Activated CD8-positive, alpha-beta memory T cell treated with anti-CD3 and anti-CD28 coated beads for 36 hours (primary cell): Measurements from ENCODE around the gene TSR1. TPM values are rescaled to one million over a fixed set of nuclear protein-coding genes. Genes with fewer than 3 reads are reported as not detected.

Experiments used
- CTCF ChIA-PET: fragments of 350-600 bp; sonication (Branson Sonifier 250); formaldehyde crosslinking; loops from one replicate; lab custom pipeline; 2021; ENCODE audit warnings: antibody characterized with exemption; lab: Charles Lee
- POLR2A ChIA-PET: fragments of 350-600 bp; sonication (Branson Sonifier 250); formaldehyde crosslinking; loops from one replicate; lab custom pipeline; 2021; ENCODE audit warnings: antibody characterized with exemption; lab: Charles Lee
- total RNA-seq, 2 experiments: library from RNA; stranded (reverse); gene quantifications; one replicate each; pipeline ENCODE4 v1.2.3, GENCODE V29; 2021

The TSR1 gene
- total RNA-seq, 2 experiments from 2014 or later, result 108 to 109 TPM

DNA sequence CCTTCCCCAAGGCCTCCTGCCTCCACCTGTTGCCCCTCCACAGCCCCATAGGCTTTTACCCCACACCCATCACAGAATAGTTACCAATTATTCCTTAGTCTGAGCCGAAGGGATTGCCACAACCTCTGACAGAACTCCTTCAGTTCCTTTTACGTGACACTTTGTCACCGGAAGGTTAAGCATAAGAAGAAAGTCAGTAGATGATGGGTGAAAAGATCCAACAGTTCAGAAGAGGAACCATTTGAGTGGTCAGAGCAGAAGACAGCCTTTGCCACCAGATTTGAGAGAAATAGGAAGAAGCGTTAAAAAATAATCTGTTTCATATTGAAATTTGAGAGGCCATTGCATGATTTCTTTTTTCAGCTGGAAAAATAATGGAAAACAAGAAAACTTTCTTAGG lies 31.3 kb downstream of the TSR1 start:
- ChIA-PET CTCF (no interaction called here), POLR2A (interaction anchor here (1.5 kb wide), 1 partner anchor 31 kb away, joined by 9 read pairs; the partner anchor contains the start of gene TSR1)

DNA sequence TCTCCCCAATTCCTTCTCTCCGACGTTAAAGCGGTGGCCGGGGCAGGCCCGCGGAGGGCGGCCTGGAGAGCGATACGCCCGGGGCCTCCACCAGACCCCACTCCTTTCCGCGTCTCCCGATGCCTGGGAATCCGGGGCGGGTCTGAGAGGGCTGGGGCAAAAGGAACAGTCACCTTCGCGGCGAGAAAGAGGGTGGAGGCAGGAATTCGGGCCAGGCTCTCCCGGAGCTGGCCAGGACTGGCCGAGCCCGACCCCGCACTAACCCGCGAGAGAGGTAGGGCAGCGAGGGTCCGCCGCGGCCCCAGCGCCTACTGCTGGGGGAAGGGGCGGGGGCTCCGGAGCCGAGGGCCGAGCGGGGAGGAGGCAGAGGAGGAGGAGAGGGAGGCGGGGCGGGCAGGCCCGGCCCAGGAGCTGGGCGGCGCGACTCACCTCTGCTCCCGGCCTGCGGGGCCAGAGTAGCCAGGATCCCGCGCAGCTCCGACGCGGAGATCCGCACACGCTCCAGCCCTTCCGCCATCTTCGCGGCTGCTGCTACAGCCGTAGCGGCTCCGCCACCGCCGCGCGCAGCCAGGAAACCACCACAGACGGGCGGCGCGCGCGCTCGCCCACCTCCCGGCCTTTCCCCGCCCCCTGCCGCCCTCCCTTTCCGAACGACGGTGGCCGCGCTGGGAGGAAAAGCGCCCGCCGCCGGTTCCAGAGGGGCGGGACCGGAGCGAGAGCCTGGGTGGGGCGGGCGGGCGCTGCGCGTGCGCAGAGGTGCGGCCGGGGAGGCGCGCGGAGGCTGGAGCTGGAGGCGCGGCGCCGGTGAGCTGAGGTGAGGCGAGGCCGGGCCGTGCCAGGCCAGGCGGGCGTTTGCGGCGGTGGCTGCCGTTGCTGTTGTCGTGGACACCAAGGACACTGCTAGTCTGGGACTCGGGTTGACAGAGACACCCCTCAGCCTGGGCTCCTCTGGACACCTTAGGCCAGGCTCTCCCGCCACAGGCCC lies 32.8 kb downstream of the TSR1 start, which contains the start of the genes SMG6 and SRR:
Gene SMG6, minus strand, starts transcription at position 582 of the 985 bp plus-strand sequence. Its CDS starts 65 bp downstream, at position 517.
Gene SRR, plus strand, starts transcription at position 747 of the 985 bp plus-strand sequence. CDS start 11,611 bp downstream, outside the sequence.
- POLR2A ChIA-PET, result interaction anchor here (0.6 to 1.6 kb wide), 5 partner anchors 31 to 219 kb away, joined by 4 to 9 read pairs (median 4); partner anchors contain the start of gene TSR1
- CTCF ChIA-PET, result interaction anchor here (0.6 to 1.4 kb wide), 3 partner anchors 15 to 50 kb away, joined by 3 to 4 read pairs (median 3); partner anchors contain the start of gene TSR1

DNA sequence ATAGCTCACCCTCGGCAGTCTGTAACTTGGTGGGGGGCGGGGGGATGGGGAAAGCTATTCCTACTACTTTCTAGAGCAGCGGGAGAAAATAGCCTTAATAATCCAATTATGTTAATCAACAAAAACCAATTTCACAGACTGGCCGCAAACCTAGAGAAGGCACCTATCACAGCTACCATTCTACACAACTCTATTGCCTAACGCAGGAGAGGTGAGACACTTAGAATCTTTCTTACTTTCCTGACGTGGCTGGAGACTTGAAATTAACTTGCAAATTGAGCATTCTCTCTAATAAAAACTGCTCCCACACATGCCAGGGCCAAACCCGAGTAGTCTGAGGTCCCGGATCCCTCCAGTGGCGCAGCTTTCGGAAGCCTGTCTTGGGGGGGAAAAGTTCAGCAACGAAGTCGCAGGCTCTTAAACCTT lies 33.5 kb downstream of the TSR1 start:
- POLR2A ChIA-PET, result interaction anchor here (0.6 to 1.6 kb wide), 3 partner anchors 35 to 221 kb away, joined by 3 to 5 read pairs (median 4); no protein-coding TSS in a partner anchor
- CTCF ChIA-PET, result interaction anchor here (1.0 to 1.4 kb wide), 3 partner anchors 15 to 248 kb away, joined by 3 to 4 read pairs (median 3); partner anchors contain the start of genes HIC1 and TSR1

DNA sequence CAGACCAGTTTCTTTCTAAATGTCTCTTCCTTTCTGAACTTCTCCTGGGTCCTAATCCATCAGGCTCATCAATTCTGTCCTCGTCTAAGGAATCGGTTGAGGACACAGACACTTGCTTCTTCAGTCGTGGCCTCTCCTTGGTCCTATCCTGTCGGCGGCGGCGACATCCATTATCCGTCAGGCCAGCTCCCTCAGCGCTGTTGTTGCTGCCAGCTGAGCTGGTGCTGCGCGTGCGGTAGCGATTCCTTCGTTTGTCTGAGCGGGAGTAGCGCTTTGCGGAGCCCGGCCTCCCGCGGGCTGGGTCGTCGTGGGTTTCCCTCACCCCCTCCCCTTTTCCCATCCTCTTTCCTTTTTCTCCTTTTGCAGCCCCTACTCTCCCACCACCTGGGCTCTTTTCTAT lies 36.5 kb downstream of the TSR1 start:
- ChIA-PET POLR2A (no interaction called here), CTCF (interaction anchor here (1.0 kb wide), 1 partner anchor 55 kb away, joined by 3 read pairs; no protein-coding TSS in a partner anchor)

DNA sequence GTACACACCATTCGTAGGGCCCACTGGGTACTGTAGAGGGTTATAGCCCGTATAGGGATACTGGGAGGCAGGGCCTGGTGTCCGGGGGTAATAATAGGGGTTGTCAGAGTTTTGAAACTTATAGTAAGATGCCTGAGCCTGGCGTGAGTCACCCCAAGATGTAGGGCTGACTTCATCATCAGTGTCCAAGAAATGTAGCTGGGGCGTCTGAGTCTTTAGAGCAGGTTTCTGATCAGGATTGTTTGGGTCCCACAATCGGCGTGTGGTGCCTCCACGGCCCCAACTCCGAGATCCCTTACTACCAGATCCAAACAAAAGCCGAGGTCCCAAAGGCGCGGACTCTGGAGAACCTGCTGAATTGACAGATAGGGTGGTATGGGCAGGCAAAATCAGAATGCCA lies 37.1 kb downstream of the TSR1 start:
- POLR2A ChIA-PET, result no interaction called here
- CTCF ChIA-PET, result interaction anchor here (1.0 kb wide), 1 partner anchor 54 kb away, joined by 3 read pairs; no protein-coding TSS in a partner anchor

DNA sequence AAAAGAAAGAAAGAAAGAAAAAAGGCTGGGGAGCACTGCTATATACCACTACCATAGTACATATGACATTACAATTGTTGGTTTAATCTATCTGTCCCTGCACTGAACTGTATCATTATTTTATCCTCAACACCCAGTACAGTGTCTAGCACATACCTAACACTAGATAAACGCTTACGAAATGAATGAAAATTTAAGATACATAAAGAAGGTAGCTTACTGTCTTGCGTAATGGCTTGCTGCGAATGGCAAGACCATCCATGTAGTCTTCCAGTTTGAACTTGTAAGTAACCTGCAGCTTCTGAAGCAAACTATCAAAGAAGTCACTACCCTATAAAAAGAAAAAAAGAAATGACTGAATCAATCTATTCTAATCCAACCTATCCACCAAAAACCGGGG lies 39.2 kb downstream of the TSR1 start:
- ChIA-PET CTCF (interaction anchor here (0.7 to 1.0 kb wide), 2 partner anchors 15 to 414 kb away, joined by 3 read pairs; no protein-coding TSS in a partner anchor), POLR2A (no interaction called here)

DNA sequence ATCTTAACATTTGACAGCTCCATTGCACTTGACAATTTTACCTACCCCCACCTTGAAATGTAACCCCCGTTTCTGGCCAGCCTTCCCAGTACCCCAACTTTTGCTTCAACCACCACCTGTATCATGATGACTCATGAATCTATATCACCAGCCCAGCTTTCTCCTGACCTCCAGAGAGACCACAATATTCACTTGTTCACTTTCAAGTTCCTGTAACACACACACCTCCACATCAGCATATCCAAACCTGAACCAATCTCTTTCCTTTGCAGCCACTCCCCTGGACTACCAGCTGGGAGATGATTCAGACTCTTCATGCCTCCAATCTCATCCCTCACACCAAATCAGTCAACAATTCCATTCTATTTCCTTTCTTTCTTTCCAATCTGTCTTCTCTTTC lies 40.7 kb downstream of the TSR1 start:
- CTCF ChIA-PET, result interaction anchor here (2.1 kb wide), 1 partner anchor 51 kb away, joined by 9 read pairs; no protein-coding TSS in a partner anchor

DNA sequence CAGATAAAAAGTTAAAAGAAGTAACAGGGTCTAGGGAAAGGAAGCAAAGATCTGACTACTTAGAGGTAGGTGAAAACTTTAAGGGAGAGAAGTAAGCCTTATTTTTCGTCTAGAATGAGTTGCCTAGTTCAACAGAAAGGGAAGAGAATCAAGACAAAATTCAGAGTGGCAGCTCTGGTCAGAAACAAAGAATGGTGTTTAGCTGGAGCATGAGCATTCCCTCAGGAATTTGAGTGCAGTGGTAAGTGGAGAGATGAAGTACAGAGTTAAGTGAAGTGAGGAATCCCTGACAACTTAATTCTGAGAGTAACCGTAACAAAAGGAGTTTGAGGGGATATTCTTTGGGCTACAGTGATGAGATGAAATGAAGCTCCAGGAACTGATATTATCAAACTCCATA lies 44.2 kb downstream of the TSR1 start:
- ChIA-PET CTCF (interaction anchor here (0.6 to 1.2 kb wide), 4 partner anchors 37 to 623 kb away, joined by 3 to 4 read pairs (median 4); no protein-coding TSS in a partner anchor), POLR2A (no interaction called here)

More for the DNA sequence above, 40.7 kb downstream of the TSR1 start:
- POLR2A ChIA-PET, result interaction anchor here (0.6 kb wide), 1 partner anchor 37 kb away, joined by 3 read pairs; no protein-coding TSS in a partner anchor

DNA sequence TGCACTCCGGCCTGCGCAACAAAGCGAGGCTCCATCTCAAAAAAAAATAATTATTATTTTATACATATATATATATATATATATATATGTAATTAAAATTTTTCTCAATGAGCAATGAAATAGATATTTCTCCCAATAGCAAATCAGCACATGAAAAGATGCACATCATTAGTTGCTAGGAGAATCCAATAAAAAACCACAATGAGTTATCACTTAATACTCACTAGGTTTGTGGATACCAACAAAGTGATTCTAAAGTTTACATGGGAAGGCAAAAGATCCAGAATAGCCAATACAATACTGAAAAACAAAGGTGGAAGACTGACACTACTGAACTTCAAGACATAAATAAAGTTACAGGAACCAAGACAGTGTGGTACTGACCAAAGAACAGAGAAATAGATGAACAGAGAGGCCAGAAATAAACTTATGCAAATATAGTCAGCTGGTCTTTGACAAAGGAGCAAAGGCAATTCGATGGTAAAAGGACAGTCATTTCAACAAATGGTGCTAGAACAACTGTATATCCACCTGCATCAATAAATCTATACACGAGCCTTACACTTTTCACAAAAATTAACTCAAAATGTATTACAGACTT lies 46.3 kb downstream of the TSR1 start:
- CTCF ChIA-PET, result no interaction called here
- POLR2A ChIA-PET, result no interaction called here

DNA sequence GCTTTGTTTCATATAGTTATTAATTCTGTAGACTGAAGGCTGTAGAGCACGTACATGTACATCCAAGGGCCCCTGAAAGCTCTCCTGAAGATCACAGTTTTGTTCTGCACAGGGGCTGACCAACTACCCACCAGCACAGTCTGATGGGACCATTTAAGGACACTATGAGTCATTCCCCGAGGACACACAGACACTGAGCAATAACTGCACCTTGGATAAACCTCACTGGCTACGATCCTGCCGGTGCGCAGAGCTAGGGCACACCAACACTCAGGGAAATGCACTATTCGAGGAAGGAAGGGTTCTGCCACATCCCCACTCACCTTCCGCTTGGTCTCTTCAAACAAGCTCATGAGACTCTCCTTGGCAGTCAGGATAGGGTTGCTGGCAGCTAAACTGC lies 53.0 kb downstream of the TSR1 start:
- POLR2A ChIA-PET, result no interaction called here
- CTCF ChIA-PET, result interaction anchor here (0.5 to 2.9 kb wide), 9 partner anchors 15 to 236 kb away, joined by 3 to 29 read pairs (median 3); partner anchors contain the start of genes HIC1 and SGSM2

DNA sequence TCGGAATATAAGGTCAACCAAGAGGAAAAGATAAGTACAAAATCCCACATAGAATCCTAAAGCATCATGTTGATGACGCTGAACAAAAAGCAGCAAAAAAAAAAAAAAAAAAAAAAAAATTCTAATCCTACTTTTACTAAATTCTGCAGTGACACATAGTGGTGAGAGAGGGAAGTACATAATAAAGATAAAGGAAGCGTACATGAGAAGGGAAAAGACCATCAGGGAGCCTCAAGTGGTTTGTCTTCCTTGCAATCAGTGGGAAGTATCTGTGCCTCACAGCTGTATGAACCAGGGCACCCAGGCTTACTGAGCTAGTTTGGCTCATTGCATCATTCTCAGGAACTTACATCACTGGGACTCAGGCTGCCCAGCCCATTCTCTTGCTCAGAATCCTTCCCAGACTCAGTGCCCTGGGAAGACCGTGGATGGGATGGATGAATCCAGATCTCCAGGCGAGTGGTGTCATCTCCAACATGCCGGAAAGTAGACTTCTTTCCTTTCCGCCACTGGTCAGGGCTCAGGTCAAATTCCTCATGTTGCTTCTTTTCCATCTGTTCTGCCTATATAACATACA lies 53.9 kb downstream of the TSR1 start:
- ChIA-PET CTCF (interaction anchor here (0.6 to 2.9 kb wide), 10 partner anchors 12 to 262 kb away, joined by 3 to 29 read pairs (median 3); partner anchors contain the start of genes HIC1 and SGSM2), POLR2A (no interaction called here)

DNA sequence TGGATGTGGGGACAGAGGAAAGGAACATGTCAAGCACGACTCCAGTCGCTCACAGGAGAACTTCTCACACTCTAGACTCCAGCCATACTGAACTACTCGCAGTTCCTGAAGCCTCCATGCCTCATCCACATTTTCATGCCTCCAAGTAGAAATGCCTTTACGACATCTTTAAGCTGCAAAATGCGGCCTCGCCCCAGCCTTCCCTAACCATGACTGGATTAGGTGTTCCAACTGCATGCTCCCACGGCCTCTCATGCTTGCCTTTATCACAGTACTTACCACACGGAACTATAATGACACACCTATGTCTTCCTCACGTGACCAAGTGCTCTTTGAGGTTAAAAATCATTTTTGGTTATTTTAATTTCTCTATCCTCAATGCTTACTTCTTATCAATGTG lies 56.5 kb downstream of the TSR1 start:
- CTCF ChIA-PET, result interaction anchor here (1.3 kb wide), 1 partner anchor 225 kb away, joined by 3 read pairs; the partner anchor contains the start of gene HIC1
- POLR2A ChIA-PET, result no interaction called here

DNA sequence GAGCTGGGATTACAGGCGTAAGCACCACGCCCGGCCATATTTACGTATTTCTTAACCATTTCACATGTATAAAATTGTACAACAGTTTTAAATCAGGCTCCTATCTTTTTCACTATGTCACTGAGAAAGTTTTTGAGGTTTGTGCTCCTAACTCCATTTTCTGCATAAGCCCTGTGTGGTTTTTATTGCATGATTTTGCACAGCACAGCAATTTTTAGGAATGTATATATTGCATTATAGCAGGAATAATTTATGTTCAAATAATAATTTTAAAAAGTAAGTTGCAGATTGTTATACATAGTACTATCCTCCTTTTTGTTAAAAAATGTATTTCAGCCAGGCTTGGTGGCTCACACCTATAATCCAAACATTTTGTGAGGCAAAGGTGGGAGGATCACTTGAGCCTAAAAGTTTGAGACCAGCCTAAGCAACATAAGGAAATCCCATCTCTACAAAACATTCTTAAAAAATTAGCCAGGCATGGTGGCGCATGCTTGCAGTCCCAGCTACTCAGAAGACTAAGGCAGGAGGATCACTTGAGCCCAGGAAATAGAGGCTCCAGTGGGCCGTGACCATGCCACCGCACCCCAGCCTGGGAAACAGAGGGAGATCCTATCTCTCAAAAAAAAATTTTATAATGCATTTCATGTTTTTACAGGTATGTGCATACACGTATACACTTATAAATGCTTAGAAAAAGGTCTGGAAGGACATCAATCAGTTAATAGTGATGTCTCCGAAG lies 58.7 kb downstream of the TSR1 start:
- POLR2A ChIA-PET, result no interaction called here
- CTCF ChIA-PET, result interaction anchor here (1.1 kb wide), 1 partner anchor 33 kb away, joined by 3 read pairs; no protein-coding TSS in a partner anchor

DNA sequence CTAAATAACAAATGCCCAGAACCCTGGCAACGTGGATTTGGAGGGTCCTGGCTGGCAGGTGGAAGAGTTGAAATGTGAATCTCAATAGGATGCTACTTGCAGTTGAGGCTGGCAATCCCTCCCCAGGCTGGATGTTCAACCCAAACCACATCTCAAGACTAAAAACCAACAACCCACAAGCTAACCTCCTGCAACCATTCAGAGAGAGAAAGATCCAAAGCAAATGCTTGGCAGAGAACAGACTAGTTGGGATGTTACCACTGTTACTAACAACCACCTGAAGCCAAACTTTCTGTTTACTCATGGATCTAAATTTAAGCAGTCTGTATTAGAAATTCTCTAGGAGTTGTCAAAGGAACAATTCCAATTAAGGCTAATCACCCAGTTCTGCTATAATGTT lies 60.5 kb downstream of the TSR1 start:
- ChIA-PET CTCF (interaction anchor here (1.6 kb wide), 1 partner anchor 221 kb away, joined by 5 read pairs; the partner anchor contains the start of gene HIC1), POLR2A (no interaction called here)

DNA sequence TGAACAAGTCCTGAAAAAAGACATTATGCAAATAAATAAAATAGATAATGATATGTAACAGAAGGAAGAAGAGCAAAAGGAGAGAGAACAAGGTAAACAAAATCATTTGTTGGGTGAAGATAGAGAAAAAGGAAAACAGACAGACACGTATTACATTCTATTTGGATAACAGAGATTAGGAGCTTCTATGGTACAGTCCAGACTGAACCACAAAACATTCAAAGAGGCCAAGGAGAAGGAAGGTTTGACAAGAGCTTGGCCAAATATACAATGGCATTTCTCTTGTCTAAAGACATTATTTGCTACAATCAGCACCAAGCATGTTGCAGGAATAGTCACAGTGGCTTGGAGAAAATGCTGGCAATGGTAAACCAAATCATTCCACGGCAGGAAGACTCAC lies 61.8 kb downstream of the TSR1 start:
- ChIA-PET POLR2A (no interaction called here), CTCF (no interaction called here)
